Measurements from ENCODE around the gene SPOCK1.

Gene SPOCK1

DNA sequence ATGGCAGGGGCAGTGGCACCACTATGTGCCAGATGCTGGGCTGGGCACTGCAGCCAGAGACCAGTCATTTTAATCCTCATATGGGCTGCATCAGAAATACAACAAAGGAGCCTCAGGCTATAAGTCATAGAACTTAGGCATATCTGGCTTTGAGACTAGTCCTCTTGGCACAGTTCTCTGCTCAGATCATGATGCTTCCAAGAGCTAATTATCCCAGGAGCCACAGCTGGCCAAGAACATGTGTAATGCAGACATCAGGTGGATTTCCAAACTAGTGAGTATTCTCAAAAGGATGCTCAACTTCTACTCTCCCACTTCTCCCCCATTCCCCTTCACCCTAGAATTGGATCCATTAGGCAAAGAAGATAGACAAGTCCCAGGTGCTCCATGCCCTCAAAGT lies 571.6 kb downstream of the SPOCK1 start:
- TF ChIP-seq, protein P1, sequence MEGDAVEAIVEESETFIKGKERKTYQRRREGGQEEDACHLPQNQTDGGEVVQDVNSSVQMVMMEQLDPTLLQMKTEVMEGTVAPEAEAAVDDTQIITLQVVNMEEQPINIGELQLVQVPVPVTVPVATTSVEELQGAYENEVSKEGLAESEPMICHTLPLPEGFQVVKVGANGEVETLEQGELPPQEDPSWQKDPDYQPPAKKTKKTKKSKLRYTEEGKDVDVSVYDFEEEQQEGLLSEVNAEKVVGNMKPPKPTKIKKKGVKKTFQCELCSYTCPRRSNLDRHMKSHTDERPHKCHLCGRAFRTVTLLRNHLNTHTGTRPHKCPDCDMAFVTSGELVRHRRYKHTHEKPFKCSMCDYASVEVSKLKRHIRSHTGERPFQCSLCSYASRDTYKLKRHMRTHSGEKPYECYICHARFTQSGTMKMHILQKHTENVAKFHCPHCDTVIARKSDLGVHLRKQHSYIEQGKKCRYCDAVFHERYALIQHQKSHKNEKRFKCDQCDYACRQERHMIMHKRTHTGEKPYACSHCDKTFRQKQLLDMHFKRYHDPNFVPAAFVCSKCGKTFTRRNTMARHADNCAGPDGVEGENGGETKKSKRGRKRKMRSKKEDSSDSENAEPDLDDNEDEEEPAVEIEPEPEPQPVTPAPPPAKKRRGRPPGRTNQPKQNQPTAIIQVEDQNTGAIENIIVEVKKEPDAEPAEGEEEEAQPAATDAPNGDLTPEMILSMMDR (conservative IDR thresholded peaks at IDR 0.05; ENCODE audit: low read depth, low read length), result no peak
- no peak for DNase-seq (ENCODE audit: low read depth)
- no peak overlapping the region for H3K4me3 ChIP-seq (ENCODE audit: low read length)

DNA sequence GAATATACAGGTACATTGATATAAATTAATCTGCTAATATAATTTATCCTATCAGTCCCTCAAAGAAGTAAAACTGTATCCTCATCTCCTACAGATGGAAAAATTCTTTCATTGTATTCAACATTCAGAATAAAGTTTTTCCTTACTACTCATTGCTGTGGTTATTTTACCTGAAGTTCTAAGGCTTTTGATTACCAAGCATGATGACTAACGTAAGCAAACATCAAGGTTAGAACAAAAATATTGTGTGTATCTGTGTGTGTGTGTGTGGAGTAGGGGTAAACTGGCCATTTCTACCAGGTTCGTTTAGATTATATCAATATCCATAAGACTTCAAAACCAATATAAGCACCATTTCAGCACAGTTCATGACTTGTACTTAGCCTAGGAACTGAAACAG lies 573.1 kb downstream of the SPOCK1 start:
- DNase-seq (ENCODE audit: low read depth), result no peak
- TF ChIP-seq, protein P1 (conservative IDR thresholded peaks at IDR 0.05; ENCODE audit: low read depth, low read length), result no peak
- H3K4me3 ChIP-seq (ENCODE audit: low read length), result no peak overlapping the region
